PC-9 (cell line): ENCODE data around the gene ROS1.

Source experiments
- CTCF ChIP-seq: fragments of 200-600 bp; sonication (generic); conservative IDR thresholded peaks from 2 replicates; pipeline ENCODE4 v1.6.1; 2017; ENCODE audit warnings: mixed run types, antibody characterized with exemption, mild to moderate bottlenecking, moderate library complexity
- EZH2 ChIP-seq: fragments of 200-600 bp; sonication (generic); IDR thresholded peaks from 2 replicates; pipeline ENCODE4 v1.8.0; 2017; ENCODE audit warnings: antibody characterized with exemption, low read depth

- TF ChIP-seq CTCF (peak; percentile 45; the same call in 1 of the 2 replicates), EZH2 (no peak)
These were observed 25.8 kb downstream of the ROS1 start for GRCh38 chr6:117399924-117400323.
